Uterus (tissue), 4 donors: Measurements from ENCODE around the gene TMOD2. TPM values are rescaled to one million over a fixed set of nuclear protein-coding genes. Genes with fewer than 3 reads are reported as not detected.

Experiments used
- DNase-seq, 2 donors: peaks; one replicate each; pipeline ENCODE4 v3.0.0-alpha.2; 2019 to 2020
- H3K27ac ChIP-seq, 2 donors: fragments of 200-600 bp; sonication (generic); 1 replicate in 1 of 2; 2 replicates in 1 of 2; pipeline ENCODE4 v1.5.1; 2016 to 2018
- H3K27me3 ChIP-seq, 2 donors: fragments of 200-600 bp; sonication (generic); one replicate each; pipeline ENCODE4 v1.5.1; 2018 to 2019; ENCODE audit warnings: control low read depth in 1 of 2
- H3K36me3 ChIP-seq, 2 donors: fragments of 200-600 bp; sonication (generic); one replicate each; pipeline ENCODE4 v1.5.1; 2019; ENCODE audit warnings: control low read depth in 1 of 2
- H3K4me1 ChIP-seq, 2 donors: fragments of 200-600 bp; sonication (generic); one replicate each; pipeline ENCODE4 v1.5.1; 2018 to 2019; ENCODE audit warnings: control low read depth in 1 of 2
- H3K4me3 ChIP-seq, 2 donors: fragments of 200-600 bp; sonication (generic); 1 replicate in 1 of 2; 2 replicates in 1 of 2; pipeline ENCODE4 v1.5.1; 2018 to 2019; ENCODE audit warnings: mild to moderate bottlenecking in 1 of 2
- H3K9me3 ChIP-seq, 2 donors: fragments of 200-600 bp; sonication (generic); one replicate each; pipeline ENCODE4 v1.5.1; 2019; ENCODE audit warnings: control low read depth in 1 of 2
- CTCF ChIP-seq, 4 experiments: fragments of 200-600 bp in 2 of 4; fragments of 450-650 bp in 2 of 4; sonication (generic) in 2 of 4; IDR thresholded peaks; one replicate each; pipeline ENCODE4 v1.5.1; 2016 to 2019; ENCODE audit warnings: antibody characterized with exemption in 4 of 4, mild to moderate bottlenecking in 2 of 4, moderate library complexity in 1 of 4
- POLR2A ChIP-seq, 2 donors: fragments of 450-650 bp; IDR thresholded peaks; one replicate each; pipeline ENCODE4 v1.6.1; 2016; ENCODE audit warnings: antibody characterized with exemption in 2 of 2, mild to moderate bottlenecking in 1 of 2, moderate library complexity in 1 of 2
- intact Hi-C: fragments of 100-400 bp; cut with DNase I; formaldehyde crosslinking; loops from one replicate; pipeline ENCODE4 v1.15.1; 2023; ENCODE audit warnings: low total_unique reads
- total RNA-seq, 4 donors: library from RNA; depleted of rRNA in 3 of 4; stranded (reverse); fragments of >200 nt in 3 of 4; gene quantifications; one replicate each; pipeline versions ENCODE4 v1.1.0 to v1.2.4, GENCODE V29; 2014 to 2023
- donor health status: DM: yes; HTN: yes; CAD: no.

The TMOD2 gene
- total RNA-seq, 4 donors from 2014 or later, result 20.9 to 113 (median 35.0) TPM

- H3K4me3 ChIP-seq, result no peak overlapping the region
- DNase-seq, result no peak
- intact Hi-C loops, result no loop called here
- H3K27ac ChIP-seq, result no peak overlapping the region
- no peaks in the 10 kb centered on the region for H3K27me3 ChIP-seq
- H3K4me1 ChIP-seq, result no peaks in the 10 kb centered on the region
- no peaks in the 10 kb centered on the region for H3K36me3 ChIP-seq
- no peaks in the 10 kb centered on the region for H3K9me3 ChIP-seq
- TF ChIP-seq CTCF (IDR thresholded peaks at IDR 0.05) (no peak), POLR2A (IDR thresholded peaks at IDR 0.05) (no peak)
Observed at GRCh38 chr15:51718746-51719145, 32.7 kb upstream of the TMOD2 start.

- TF ChIP-seq CTCF (IDR thresholded peaks at IDR 0.05) (no peak), POLR2A (IDR thresholded peaks at IDR 0.05) (no peak)
- Histone ChIP-seq H3K4me3 (no peak overlapping the region), H3K27ac (peak overlapping the region in 1 of 2 donors; percentile 23), H3K9me3 (no peaks in the 10 kb centered on the region), H3K27me3 (no peaks in the 10 kb centered on the region), H3K36me3 (no peaks in the 10 kb centered on the region), H3K4me1 (peaks cover 0 to 8% of the 10 kb centered on the region in 2 donors)
- intact Hi-C loops, result no loop called here
- no peak for DNase-seq
Observed at GRCh38 chr15:51720201-51720995, 31.0 kb upstream of the TMOD2 start.

GRCh38 chr15:51721199-51721960, 30.0 kb upstream of the TMOD2 start:
- peaks cover 0 to 8% of the 10 kb centered on the region in 2 donors for H3K4me1 ChIP-seq
- no peak overlapping the region for H3K4me3 ChIP-seq
- intact Hi-C loops, result no loop called here
- TF ChIP-seq POLR2A (IDR thresholded peaks at IDR 0.05) (no peak), CTCF (IDR thresholded peaks at IDR 0.05) (no peak)
- peak overlapping the region; percentile 23 to 25 for H3K27ac ChIP-seq
- no peak for DNase-seq
- no peaks in the 10 kb centered on the region for H3K27me3 ChIP-seq
- no peaks in the 10 kb centered on the region for H3K36me3 ChIP-seq
- no peaks in the 10 kb centered on the region for H3K9me3 ChIP-seq

GRCh38 chr15:51724199-51724598, 27.2 kb upstream of the TMOD2 start:
- no peaks in the 10 kb centered on the region for H3K27me3 ChIP-seq
- intact Hi-C loops, result no loop called here
- TF ChIP-seq POLR2A (IDR thresholded peaks at IDR 0.05), result no peak
- TF ChIP-seq CTCF (IDR thresholded peaks at IDR 0.05), result no peak
- H3K4me3 ChIP-seq, result no peak overlapping the region
- H3K4me1 ChIP-seq, result peaks cover 5 to 8% of the 10 kb centered on the region in 2 donors
- H3K36me3 ChIP-seq, result no peaks in the 10 kb centered on the region
- H3K27ac ChIP-seq, result peak overlapping the region; percentile 75 to 77
- DNase-seq, result no peak
- H3K9me3 ChIP-seq, result no peaks in the 10 kb centered on the region

GRCh38 chr15:51724673-51725072, 26.7 kb upstream of the TMOD2 start:
- H3K4me1 ChIP-seq, result peaks cover 5 to 8% of the 10 kb centered on the region in 2 donors
- intact Hi-C loops, result no loop called here
- H3K27ac ChIP-seq, result peak overlapping the region; percentile 75 to 77
- DNase-seq, result no peak
- H3K4me3 ChIP-seq, result no peak overlapping the region
- H3K36me3 ChIP-seq, result no peaks in the 10 kb centered on the region
- no peak for TF ChIP-seq CTCF (IDR thresholded peaks at IDR 0.05)
- TF ChIP-seq POLR2A (IDR thresholded peaks at IDR 0.05), result no peak
- no peaks in the 10 kb centered on the region for H3K9me3 ChIP-seq
- H3K27me3 ChIP-seq, result no peaks in the 10 kb centered on the region
